HUES64 (cell line): ENCODE measurements around the gene HTRA3.

Source experiments
- H3K27ac ChIP-seq: 2 replicates; pipeline ENCODE4 v1.7.0; 2013; ENCODE audit warnings: low read depth, low read length, inconsistent platforms
- H3K27me3 ChIP-seq: 2 replicates; pipeline ENCODE4 v1.6.1; 2013; ENCODE audit warnings: mild to moderate bottlenecking, low read length; ENCODE audit not compliant: insufficient read depth
- H3K36me3 ChIP-seq: 2 replicates; pipeline ENCODE4 v1.6.1; 2013; ENCODE audit warnings: mild to moderate bottlenecking, low read length; ENCODE audit not compliant: insufficient read depth
- H3K4me1 ChIP-seq: 2 replicates; pipeline ENCODE4 v1.6.1; 2013; ENCODE audit warnings: mild to moderate bottlenecking, low read length, moderate library complexity; ENCODE audit not compliant: insufficient read depth
- H3K4me3 ChIP-seq: 2 replicates; pipeline ENCODE4 v1.5.1; 2013; ENCODE audit warnings: mild to moderate bottlenecking, low read length, moderate library complexity
- H3K9ac ChIP-seq: 2 replicates; pipeline ENCODE4 v1.6.1; 2013; ENCODE audit warnings: mild to moderate bottlenecking, low read depth, low read length
- H3K9me3 ChIP-seq: 2 replicates; pipeline ENCODE4 v1.6.1; 2013; ENCODE audit warnings: low read depth, low read length; ENCODE audit not compliant: insufficient read depth
- WGBS: fragments of 150-250, 120-280 bp; methylation state at CpG from one replicate; pipeline ENCODE4 v1.1.7; 2013; ENCODE audit warnings: missing lambda C conversion rate; 5-methylcytosine and 5-hydroxymethylcytosine counted together

HTRA3 gene

DNA sequence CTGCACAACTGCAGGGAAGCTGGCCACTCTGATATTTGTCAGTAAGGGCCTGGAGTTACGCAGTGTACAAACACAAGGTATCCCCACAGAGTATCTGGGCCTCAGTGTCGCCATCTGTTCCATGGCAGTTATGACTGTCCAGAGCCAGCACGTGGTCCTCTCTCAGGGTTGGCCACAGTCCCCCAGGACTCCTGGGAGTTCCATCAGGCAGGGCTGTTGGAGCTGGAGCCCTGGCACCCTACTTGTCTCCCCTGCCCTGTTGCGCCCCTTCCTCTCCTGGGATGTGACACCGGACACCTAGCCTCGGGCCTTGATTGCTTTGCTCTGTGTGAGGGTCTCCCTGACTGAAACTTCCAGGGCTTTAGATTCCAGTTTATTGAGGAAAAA lies 8.4 kb downstream of the HTRA3 start:
- no peak overlapping the region for H3K27ac ChIP-seq
- WGBS: 80% methylated on average over 6 of the region's 6 CpGs
- H3K4me3 ChIP-seq: no peak overlapping the region
- no peaks in the 10 kb centered on the region for H3K9me3 ChIP-seq
- H3K9ac ChIP-seq: no peak overlapping the region
- H3K4me1 ChIP-seq: no peaks in the 10 kb centered on the region
- H3K36me3 ChIP-seq: no peaks in the 10 kb centered on the region
- H3K27me3 ChIP-seq: no peaks in the 10 kb centered on the region

DNA sequence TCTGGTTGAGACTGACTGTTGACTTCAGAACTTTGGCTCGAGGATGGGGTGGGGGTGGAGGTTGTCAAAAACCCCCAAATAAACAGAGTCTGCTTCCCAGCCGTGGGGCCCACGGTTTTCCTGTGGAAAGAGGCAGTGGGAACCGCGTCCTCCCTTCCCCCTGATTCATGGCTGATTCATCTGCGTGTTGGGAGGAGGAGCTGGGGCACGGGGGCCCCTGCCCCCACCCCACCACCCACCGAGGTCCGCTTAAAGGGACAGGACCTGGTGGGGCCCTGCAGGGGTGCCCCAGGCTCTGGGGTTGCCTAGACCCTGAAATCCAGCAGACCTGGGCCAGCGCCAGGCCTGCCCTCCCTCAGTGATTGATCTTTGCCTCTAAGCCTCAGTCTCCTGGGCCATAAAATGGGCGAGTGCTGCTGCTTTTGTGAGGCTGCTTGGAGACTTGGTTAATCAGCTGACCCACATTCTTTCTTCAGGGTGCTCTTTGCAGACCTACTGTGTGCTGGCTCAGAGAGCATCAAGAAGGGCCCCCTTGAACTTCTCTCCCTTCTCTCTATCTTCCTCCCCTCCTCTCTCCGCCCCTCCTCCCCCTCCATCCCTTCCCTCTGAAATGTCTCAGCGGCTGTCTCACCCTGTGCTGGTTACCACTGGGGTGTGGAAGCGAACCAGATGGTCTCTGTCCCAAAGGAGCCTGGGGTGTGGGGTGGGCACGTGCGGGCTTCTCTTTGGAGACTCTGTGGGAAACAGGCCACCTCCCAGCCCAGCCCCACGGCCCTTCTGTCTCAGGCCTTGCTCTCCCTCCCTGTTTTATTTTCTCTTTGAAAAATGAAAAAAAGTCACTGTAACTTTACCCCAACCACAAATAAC lies 9.1 kb downstream of the HTRA3 start:
- Histone ChIP-seq H3K9me3 (no peaks in the 10 kb centered on the region), H3K27ac (no peak overlapping the region), H3K36me3 (no peaks in the 10 kb centered on the region), H3K9ac (no peak overlapping the region), H3K4me3 (no peak overlapping the region), H3K4me1 (no peaks in the 10 kb centered on the region), H3K27me3 (no peaks in the 10 kb centered on the region)
- 66% methylated on average over 12 of the region's 17 CpGs for WGBS

DNA sequence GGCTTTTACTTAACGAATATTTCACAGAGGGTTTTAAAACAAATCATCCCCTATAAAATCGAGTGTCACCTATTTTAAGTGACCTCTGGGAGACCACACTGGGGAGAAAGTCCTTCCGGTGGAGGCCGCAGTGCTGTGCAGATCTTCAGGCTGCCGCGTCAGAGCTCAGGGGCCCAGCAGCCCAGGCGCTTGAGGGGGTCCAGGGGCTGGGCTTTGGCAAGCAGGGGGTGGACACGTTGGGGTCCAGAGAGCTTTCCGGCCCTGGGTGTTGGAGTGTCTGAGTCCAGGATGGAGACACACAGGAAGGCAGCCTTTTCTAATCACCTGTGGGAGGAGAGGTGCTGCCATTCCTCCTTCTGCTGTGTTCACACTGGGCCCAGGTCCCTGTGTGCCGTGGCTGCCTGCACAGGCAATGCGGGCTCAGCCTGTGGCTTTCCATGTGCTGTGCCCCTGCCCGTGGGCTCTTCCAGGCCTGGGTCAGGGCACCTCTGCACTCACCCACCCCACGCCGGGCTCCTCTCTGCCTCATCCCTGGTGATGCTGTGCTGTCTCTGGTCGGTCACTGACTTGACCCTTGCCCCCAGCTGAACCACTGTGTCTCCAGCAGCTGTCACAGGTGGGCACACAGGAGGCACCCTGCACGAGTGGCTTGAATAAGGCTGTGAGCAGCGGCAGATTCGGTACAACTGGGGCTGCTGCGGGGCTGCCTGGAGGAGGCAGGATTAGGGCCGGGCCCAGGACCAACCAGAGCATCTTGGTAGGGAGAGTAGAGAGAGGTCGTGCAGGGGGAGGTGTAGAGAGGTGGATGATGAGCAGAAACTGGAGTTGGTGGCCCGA lies 10.0 kb downstream of the HTRA3 start:
- H3K4me1 ChIP-seq: no peaks in the 10 kb centered on the region
- WGBS: 91% methylated on average over 22 of the region's 22 CpGs
- no peak overlapping the region for H3K9ac ChIP-seq
- H3K4me3 ChIP-seq: no peak overlapping the region
- no peaks in the 10 kb centered on the region for H3K36me3 ChIP-seq
- H3K27me3 ChIP-seq: no peaks in the 10 kb centered on the region
- no peak overlapping the region for H3K27ac ChIP-seq
- H3K9me3 ChIP-seq: no peaks in the 10 kb centered on the region

DNA sequence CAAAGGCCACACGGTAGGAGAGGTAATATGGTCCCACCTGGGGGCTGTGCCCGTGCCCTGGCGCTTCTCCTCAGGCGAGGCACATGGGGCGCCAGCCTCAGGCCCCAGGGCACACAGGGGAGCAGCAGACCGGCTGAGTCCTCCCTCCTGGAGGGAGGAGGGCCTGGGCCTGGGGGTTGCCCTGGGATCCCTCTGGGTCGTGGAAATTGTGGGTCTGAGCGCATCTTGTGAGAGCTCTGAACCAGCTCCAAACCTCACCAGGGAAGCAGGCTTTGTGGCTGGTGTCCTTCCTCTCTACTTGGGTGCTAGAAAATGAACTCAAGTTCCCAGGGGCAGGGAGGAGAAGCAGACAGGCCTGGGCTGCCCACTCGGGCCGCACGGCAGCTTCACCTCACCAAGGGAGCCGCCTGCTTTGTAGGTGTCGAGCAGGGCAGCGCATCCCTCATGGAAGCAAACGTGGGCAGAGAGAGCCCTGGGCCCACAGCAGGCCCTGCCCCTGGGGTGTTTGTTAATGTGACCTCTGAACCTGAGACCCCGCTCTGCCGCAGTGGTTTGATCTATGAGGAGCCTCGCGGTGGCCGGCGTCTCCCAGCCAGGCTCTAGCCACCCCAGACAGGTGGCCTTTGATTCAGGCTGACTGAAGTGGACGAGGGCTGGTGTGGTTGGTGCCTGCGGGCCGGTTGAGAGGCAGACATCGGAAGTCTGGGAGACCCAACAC lies 10.8 kb downstream of the HTRA3 start:
- Histone ChIP-seq H3K36me3 (no peaks in the 10 kb centered on the region), H3K9ac (no peak overlapping the region), H3K9me3 (no peaks in the 10 kb centered on the region), H3K27ac (no peak overlapping the region), H3K4me3 (no peak overlapping the region), H3K4me1 (no peaks in the 10 kb centered on the region), H3K27me3 (no peaks in the 10 kb centered on the region)
- 88% methylated on average over 25 of the region's 25 CpGs for WGBS

DNA sequence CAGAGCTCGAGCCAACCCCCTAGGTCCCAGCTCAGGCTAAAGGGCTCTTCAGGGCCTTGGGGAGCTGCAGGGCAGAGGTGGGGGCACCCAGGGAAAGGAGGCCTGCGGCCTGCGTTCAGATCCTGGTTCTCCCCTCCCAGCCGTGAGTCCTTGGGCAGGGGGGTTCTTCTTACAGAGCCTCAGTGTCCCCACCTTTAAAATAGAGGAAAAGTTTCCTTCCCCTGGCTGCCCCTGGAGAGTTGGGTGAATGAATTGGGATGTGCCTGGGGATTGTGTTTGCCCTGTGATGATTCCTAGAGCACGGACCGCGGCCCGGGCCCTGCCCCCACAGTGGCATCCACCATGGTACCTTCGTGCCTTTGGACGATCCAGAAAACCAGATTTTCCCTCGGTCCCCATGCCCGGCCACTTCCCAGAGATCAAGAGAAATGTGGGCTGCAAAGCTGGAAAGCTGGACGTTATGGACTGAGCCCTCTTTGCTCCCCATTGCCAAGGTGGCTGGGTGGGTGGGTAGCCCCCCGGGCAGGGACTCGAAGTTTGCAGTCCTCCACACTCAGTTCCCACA lies 11.4 kb downstream of the HTRA3 start:
- Histone ChIP-seq H3K36me3 (no peaks in the 10 kb centered on the region), H3K4me1 (no peaks in the 10 kb centered on the region), H3K27ac (no peak overlapping the region), H3K4me3 (no peak overlapping the region), H3K9ac (no peak overlapping the region), H3K9me3 (no peaks in the 10 kb centered on the region), H3K27me3 (no peaks in the 10 kb centered on the region)
- WGBS: 94% methylated on average over 15 of the region's 15 CpGs

DNA sequence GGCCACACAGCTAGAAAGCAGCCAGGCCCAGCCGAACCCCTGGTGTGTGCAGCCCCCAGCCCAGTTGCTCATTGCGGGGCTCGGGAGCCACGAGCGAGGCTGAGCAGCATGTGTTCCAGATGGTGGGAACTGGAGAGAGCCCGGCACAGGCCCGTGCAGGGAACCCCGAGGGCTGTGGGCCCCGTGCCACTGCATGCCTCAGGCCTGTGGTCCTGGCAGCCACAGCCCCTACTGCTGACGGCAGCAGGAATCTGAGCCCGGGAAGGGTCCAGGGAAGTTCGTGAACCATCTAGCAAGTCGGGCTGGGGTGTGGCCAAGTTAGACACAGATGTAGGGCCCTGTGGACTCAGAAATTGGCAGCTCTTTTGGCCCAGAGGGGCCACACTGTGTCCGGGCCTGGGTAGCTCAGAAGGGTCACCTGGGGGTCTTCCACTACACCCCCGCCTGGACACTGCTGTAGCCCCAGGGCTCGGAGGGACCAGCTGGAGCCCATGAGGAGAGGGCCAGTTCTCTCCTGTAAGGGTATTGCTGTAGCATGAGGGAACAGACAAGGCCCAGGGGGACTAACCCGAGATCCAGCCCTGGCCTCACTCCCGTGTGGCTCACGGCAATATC lies 12.1 kb downstream of the HTRA3 start:
- Histone ChIP-seq H3K4me3 (no peak overlapping the region), H3K27me3 (no peaks in the 10 kb centered on the region), H3K9ac (no peak overlapping the region), H3K4me1 (no peaks in the 10 kb centered on the region), H3K36me3 (no peaks in the 10 kb centered on the region), H3K27ac (no peak overlapping the region), H3K9me3 (no peaks in the 10 kb centered on the region)
- 90% methylated on average over 19 of the region's 19 CpGs for WGBS

DNA sequence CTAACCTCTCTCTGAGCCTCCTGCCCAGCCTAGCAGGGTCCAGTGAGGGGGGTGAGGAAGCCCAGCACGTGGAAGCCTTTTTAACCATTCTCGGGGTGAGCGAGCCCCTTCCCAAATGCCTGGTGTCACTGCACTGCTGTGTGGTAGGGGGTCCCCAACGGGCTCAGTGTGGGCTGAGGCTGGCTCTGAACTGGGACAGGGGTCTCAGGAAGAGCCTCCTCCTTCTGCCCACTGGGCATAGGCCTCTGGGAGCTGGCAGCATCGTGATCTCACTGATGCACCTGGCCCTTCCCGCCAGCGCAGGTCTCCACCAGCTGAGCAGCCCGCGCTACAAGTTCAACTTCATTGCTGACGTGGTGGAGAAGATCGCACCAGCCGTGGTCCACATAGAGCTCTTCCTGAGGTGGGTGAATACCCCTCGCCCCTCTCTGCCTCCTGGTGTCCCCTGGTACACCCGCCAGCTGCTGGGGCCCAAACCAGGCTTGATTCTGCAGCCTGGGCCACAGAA lies 12.6 kb downstream of the HTRA3 start:
- Histone ChIP-seq H3K36me3 (no peaks in the 10 kb centered on the region), H3K27ac (no peak overlapping the region), H3K27me3 (no peaks in the 10 kb centered on the region), H3K9me3 (no peaks in the 10 kb centered on the region), H3K9ac (no peak overlapping the region), H3K4me3 (no peak overlapping the region), H3K4me1 (no peaks in the 10 kb centered on the region)
- 94% methylated on average over 14 of the region's 14 CpGs for WGBS

DNA sequence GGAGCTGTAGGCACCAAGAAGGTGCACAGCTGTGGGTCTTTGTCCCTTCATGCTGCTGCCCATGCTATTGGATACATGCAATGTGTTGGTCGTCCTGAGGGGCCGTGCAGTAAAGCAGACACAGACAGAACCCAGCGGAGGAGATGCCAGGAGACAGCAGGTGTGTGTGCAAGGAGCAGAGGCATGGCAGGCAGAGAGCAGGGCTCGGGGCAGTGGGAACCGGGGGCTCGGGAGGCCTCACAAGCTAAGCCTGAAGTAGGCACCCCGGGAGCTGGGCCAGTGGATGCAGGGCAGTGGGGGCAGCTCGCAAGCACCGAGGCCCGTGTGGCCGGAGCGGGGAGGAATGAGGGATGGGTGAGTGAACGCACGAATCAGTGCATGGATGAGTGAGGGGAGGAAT lies 13.2 kb downstream of the HTRA3 start:
- H3K9me3 ChIP-seq: no peaks in the 10 kb centered on the region
- no peak overlapping the region for H3K9ac ChIP-seq
- 94% methylated on average over 14 of the region's 14 CpGs for WGBS
- no peaks in the 10 kb centered on the region for H3K4me1 ChIP-seq
- H3K4me3 ChIP-seq: no peak overlapping the region
- no peaks in the 10 kb centered on the region for H3K27me3 ChIP-seq
- H3K27ac ChIP-seq: no peak overlapping the region
- no peaks in the 10 kb centered on the region for H3K36me3 ChIP-seq

DNA sequence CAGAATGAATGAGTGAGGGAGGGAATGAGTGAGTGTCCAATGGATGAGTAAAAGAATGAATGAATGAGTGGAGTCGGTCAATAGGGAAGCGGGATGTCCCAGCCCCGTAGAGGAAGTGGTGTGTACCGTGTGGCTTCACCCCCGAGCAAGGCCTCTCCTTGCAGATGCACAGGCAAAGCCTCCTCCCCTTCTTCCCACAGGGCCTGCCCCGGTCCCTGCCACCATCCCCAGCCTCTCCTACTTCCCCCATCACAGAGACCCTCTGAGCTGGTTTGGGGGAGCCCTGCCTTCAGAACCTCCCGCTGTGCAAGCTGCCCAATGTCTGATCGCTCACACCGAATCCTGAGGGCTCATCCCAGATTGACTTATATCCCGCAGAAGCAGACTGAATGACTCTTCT lies 13.6 kb downstream of the HTRA3 start:
- H3K4me3 ChIP-seq: no peak overlapping the region
- H3K9me3 ChIP-seq: no peaks in the 10 kb centered on the region
- no peaks in the 10 kb centered on the region for H3K36me3 ChIP-seq
- no peak overlapping the region for H3K27ac ChIP-seq
- no peaks in the 10 kb centered on the region for H3K4me1 ChIP-seq
- H3K27me3 ChIP-seq: no peaks in the 10 kb centered on the region
- H3K9ac ChIP-seq: no peak overlapping the region
- whole genome bisulfite sequencing: 96% methylated on average over 10 of the region's 10 CpGs

DNA sequence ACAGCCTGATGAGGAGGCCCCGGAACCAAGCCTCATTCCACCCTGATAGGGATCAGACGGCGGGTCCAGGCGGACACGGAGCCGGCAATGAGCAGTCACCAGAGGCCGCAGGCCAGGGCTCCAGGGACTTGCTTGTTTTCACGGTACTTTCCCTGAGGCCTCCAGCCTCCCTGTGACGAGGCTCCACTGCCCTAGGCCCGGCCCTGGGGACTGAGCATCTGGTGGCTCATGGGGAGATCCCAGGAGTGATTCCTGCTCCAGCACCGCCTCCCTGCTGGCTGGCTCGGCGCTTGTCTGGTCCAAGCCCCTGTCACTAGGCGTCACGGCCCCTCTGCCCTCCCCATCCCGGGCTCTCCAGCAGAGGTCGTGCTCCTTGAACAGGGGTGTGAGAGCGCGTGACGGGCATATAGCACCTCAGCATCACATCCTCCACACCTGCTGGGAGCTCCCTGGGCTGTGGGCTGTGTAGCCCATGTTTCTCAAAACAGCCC lies 14.1 kb downstream of the HTRA3 start:
- Histone ChIP-seq H3K4me1 (no peaks in the 10 kb centered on the region), H3K9ac (no peak overlapping the region), H3K36me3 (no peaks in the 10 kb centered on the region), H3K4me3 (no peak overlapping the region), H3K27ac (no peak overlapping the region), H3K27me3 (no peaks in the 10 kb centered on the region), H3K9me3 (no peaks in the 10 kb centered on the region)
- WGBS: 86% methylated on average over 20 of the region's 20 CpGs
